Lower leg skin (tissue), 4 donors: ENCODE results near the gene KRTAP9-3. TPM values are rescaled to one million over a fixed set of nuclear protein-coding genes. Genes with fewer than 3 reads are reported as not detected.

Source experiments
- DNase-seq, 2 donors: peaks; one replicate each; pipeline ENCODE4 v3.0.0-alpha.2; 2019; ENCODE audit warnings: low spot score in 2 of 2
- H3K4me3 ChIP-seq: fragments of 200-600 bp; sonication (generic); 2 replicates; pipeline ENCODE4 v1.5.1; 2017; ENCODE audit warnings: mild to moderate bottlenecking, low read depth; ENCODE audit not compliant: poor library complexity, severe bottlenecking
- CTCF ChIP-seq, 3 donors: fragments of 450-650 bp; IDR thresholded peaks; one replicate each; pipeline ENCODE4 v1.5.1; 2016; ENCODE audit warnings: antibody characterized with exemption in 3 of 3, mild to moderate bottlenecking in 3 of 3, moderate library complexity in 2 of 3
- POLR2A ChIP-seq, 2 donors: fragments of 450-650 bp; IDR thresholded peaks; one replicate each; pipeline ENCODE4 v1.6.1; 2016 to 2017; ENCODE audit warnings: antibody characterized with exemption in 2 of 2, mild to moderate bottlenecking in 1 of 2, moderate library complexity in 1 of 2
- WGBS, 2 donors: methylation state at CpG; one replicate each; pipeline ENCODE4 v1.1.5; 2018; 5-methylcytosine and 5-hydroxymethylcytosine counted together
- intact Hi-C: fragments of 100-400 bp; cut with DNase I; formaldehyde crosslinking; loops from one replicate; pipeline ENCODE4 v1.15.0; 2023; ENCODE audit warnings: low total_unique reads
- total RNA-seq, 4 donors: library from RNA; depleted of rRNA; stranded (reverse); fragments of >200 nt; gene quantifications; one replicate each; pipeline ENCODE4 v1.1.0, GENCODE V29; 2016

Gene KRTAP9-3
- total RNA-seq, 4 donors from 2014 or later: 0.27 to 218 (median 8.7) TPM; not detected in 1

GRCh38 chr17:41278176-41278955 is 46.1 kb downstream of the KRTAP9-3 start:
- no peak overlapping the region for H3K4me3 ChIP-seq
- intact Hi-C loops: no loop called here
- DNase-seq: no peak
- WGBS, 2 donors: 90 to 92% methylated on average over 3 of the region's 3 CpGs
- TF ChIP-seq CTCF (IDR thresholded peaks at IDR 0.05) (no peak), POLR2A (IDR thresholded peaks at IDR 0.05) (no peak)

Other genes starting within 250 kb of the KRTAP9-3 start
- gene KRT40, start 248.1 kb upstream of the KRTAP9-3 start, total RNA-seq: 10 to 100 TPM in 1 of 4 donors, not detected in 3; 12.3 TPM
- gene KRTAP3-3, start 238.3 kb upstream of the KRTAP9-3 start, total RNA-seq: 10 to 100 TPM in 1 of 4 donors, not detected in 3; 11.6 TPM
- 10 to 100 TPM in 1 of 4 donors, not detected in 3; 84.1 TPM for gene KRTAP3-2, start 232.5 kb upstream of the KRTAP9-3 start, total RNA-seq
- 10 to 100 TPM in 1 of 4 donors, 1 to 10 TPM in 1, not detected in 2; 4.0 to 83.2 TPM for gene KRTAP3-1, start 223.3 kb upstream of the KRTAP9-3 start, total RNA-seq
- 100 to 1,000 TPM in 1 of 4 donors, 10 to 100 TPM in 1, under 1 TPM in 1, not detected in 1; 0.22 to 168 (median 10.9) TPM for gene KRTAP1-5, start 205.2 kb upstream of the KRTAP9-3 start, total RNA-seq
- gene KRTAP1-4, start 202.3 kb upstream of the KRTAP9-3 start, total RNA-seq: 1 to 10 TPM in 1 of 4 donors, not detected in 3; 4.2 TPM
- 100 to 1,000 TPM in 1 of 4 donors, 1 to 10 TPM in 1, not detected in 2; 1.6 to 107 TPM for gene KRTAP1-3, start 197.6 kb upstream of the KRTAP9-3 start, total RNA-seq
- 100 to 1,000 TPM in 1 of 4 donors, 1 to 10 TPM in 1, under 1 TPM in 1, not detected in 1; 0.32 to 195 (median 5.1) TPM for gene KRTAP1-1, start 191.0 kb upstream of the KRTAP9-3 start, total RNA-seq
- gene KRTAP2-1, start 185.1 kb upstream of the KRTAP9-3 start, total RNA-seq: 10 to 100 TPM in 1 of 4 donors, 1 to 10 TPM in 1, not detected in 2; 7.0 to 83.9 TPM
- 10 to 100 TPM in 1 of 4 donors, 1 to 10 TPM in 1, not detected in 2; 3.6 to 58.7 TPM for gene KRTAP2-2, start 177.2 kb upstream of the KRTAP9-3 start, total RNA-seq
- 10 to 100 TPM in 1 of 4 donors, 1 to 10 TPM in 1, not detected in 2; 3.9 to 12.8 TPM for gene KRTAP2-3, start 172.3 kb upstream of the KRTAP9-3 start, total RNA-seq
- 10 to 100 TPM in 1 of 4 donors, not detected in 3; 61.4 TPM for gene KRTAP2-4, start 166.6 kb upstream of the KRTAP9-3 start, total RNA-seq
- gene KRTAP4-7, start 148.3 kb upstream of the KRTAP9-3 start, total RNA-seq: 10 to 100 TPM in 1 of 4 donors, 1 to 10 TPM in 1, under 1 TPM in 1, not detected in 1; 0.54 to 73.1 (median 2.4) TPM
- 10 to 100 TPM in 1 of 4 donors, not detected in 3; 27.3 TPM for gene KRTAP4-8, start 134.3 kb upstream of the KRTAP9-3 start, total RNA-seq
- gene KRTAP4-16, start 130.2 kb upstream of the KRTAP9-3 start, total RNA-seq: not detected
- gene KRTAP4-9, start 127.1 kb upstream of the KRTAP9-3 start, total RNA-seq: 10 to 100 TPM in 1 of 4 donors, 1 to 10 TPM in 1, under 1 TPM in 1, not detected in 1; 0.44 to 73.5 (median 2.6) TPM
- gene KRTAP4-11, start 114.1 kb upstream of the KRTAP9-3 start, total RNA-seq: 10 to 100 TPM in 1 of 4 donors, under 1 TPM in 1, not detected in 2; 0.89 to 20.6 TPM
- 10 to 100 TPM in 1 of 4 donors, not detected in 3; 57.0 TPM for gene KRTAP4-12, start 108.3 kb upstream of the KRTAP9-3 start, total RNA-seq
- 10 to 100 TPM in 1 of 4 donors, under 1 TPM in 1, not detected in 2; 0.25 to 54.3 TPM for gene KRTAP4-6, start 91.9 kb upstream of the KRTAP9-3 start, total RNA-seq
- 10 to 100 TPM in 1 of 4 donors, under 1 TPM in 1, not detected in 2; 0.34 to 14.9 TPM for gene KRTAP4-5, start 82.6 kb upstream of the KRTAP9-3 start, total RNA-seq
- 100 to 1,000 TPM in 1 of 4 donors, under 1 TPM in 1, not detected in 2; 0.84 to 102 TPM for gene KRTAP4-4, start 71.7 kb upstream of the KRTAP9-3 start, total RNA-seq
- 10 to 100 TPM in 1 of 4 donors, 1 to 10 TPM in 1, not detected in 2; 1.2 to 54.0 TPM for gene KRTAP4-3, start 64.2 kb upstream of the KRTAP9-3 start, total RNA-seq
- gene KRTAP4-2, start 54.2 kb upstream of the KRTAP9-3 start, total RNA-seq: 10 to 100 TPM in 1 of 4 donors, 1 to 10 TPM in 1, not detected in 2; 5.0 to 75.4 TPM
- 10 to 100 TPM in 1 of 4 donors, 1 to 10 TPM in 1, not detected in 2; 2.1 to 66.2 TPM for gene KRTAP4-1, start 47.5 kb upstream of the KRTAP9-3 start, total RNA-seq
- gene KRTAP9-1, start 42.6 kb upstream of the KRTAP9-3 start, total RNA-seq: under 1 TPM in 1 of 4 donors, not detected in 3; 0.91 TPM
- gene KRTAP9-2, start 5.8 kb upstream of the KRTAP9-3 start, total RNA-seq: 100 to 1,000 TPM in 1 of 4 donors, 10 to 100 TPM in 1, not detected in 2; 18.1 to 183 TPM
- 100 to 1,000 TPM in 1 of 4 donors, under 1 TPM in 2, not detected in 1; 0.47 to 120 (median 0.97) TPM for gene KRTAP9-8, start 5.5 kb downstream of the KRTAP9-3 start, total RNA-seq
- 100 to 1,000 TPM in 1 of 4 donors, 1 to 10 TPM in 1, under 1 TPM in 1, not detected in 1; 0.37 to 177 (median 2.1) TPM for gene KRTAP9-4, start 17.2 kb downstream of the KRTAP9-3 start, total RNA-seq
- gene KRTAP9-9, start 22.9 kb downstream of the KRTAP9-3 start, total RNA-seq: 10 to 100 TPM in 1 of 4 donors, 1 to 10 TPM in 1, not detected in 2; 2.1 to 94.5 TPM
- gene KRTAP9-6, start 32.9 kb downstream of the KRTAP9-3 start, total RNA-seq: under 1 TPM in 2 of 4 donors, not detected in 2; 0.38 to 0.62 TPM
- gene KRTAP9-7, start 43.2 kb downstream of the KRTAP9-3 start, total RNA-seq: 10 to 100 TPM in 1 of 4 donors, under 1 TPM in 1, not detected in 2; 0.51 to 17.1 TPM
- gene KRTAP29-1, start 70.4 kb downstream of the KRTAP9-3 start, total RNA-seq: 1 to 10 TPM in 1 of 4 donors, not detected in 3; 2.5 TPM
- 1 to 10 TPM in 1 of 4 donors, not detected in 3; 5.9 TPM for gene KRTAP16-1, start 76.9 kb downstream of the KRTAP9-3 start, total RNA-seq
- gene KRTAP17-1, start 83.3 kb downstream of the KRTAP9-3 start, total RNA-seq: 10 to 100 TPM in 1 of 4 donors, 1 to 10 TPM in 1, not detected in 2; 1.3 to 38.6 TPM
- 10 to 100 TPM in 2 of 4 donors, under 1 TPM in 1, not detected in 1; 0.25 to 73.9 (median 11.0) TPM for gene KRT33A, start 118.4 kb downstream of the KRTAP9-3 start, total RNA-seq
- gene KRT33B, start 137.4 kb downstream of the KRTAP9-3 start, total RNA-seq: 100 to 1,000 TPM in 1 of 4 donors, 1 to 10 TPM in 1, under 1 TPM in 1, not detected in 1; 0.25 to 117 (median 4.4) TPM
- gene KRT34, start 149.9 kb downstream of the KRTAP9-3 start, total RNA-seq: 100 to 1,000 TPM in 1 of 4 donors, 10 to 100 TPM in 1, 1 to 10 TPM in 1, under 1 TPM in 1; 0.72 to 143 (median 6.3) TPM
- 100 to 1,000 TPM in 1 of 4 donors, 10 to 100 TPM in 3; 15.9 to 197 (median 24.1) TPM for gene KRT31, start 165.2 kb downstream of the KRTAP9-3 start, total RNA-seq
- not detected for gene KRT37, start 192.1 kb downstream of the KRTAP9-3 start, total RNA-seq
- 1 to 10 TPM in 2 of 4 donors, not detected in 2; 1.3 to 1.8 TPM for gene KRT38, start 208.5 kb downstream of the KRTAP9-3 start, total RNA-seq
- gene KRT32, start 234.9 kb downstream of the KRTAP9-3 start, total RNA-seq: 10 to 100 TPM in 1 of 4 donors, under 1 TPM in 1, not detected in 2; 0.46 to 11.6 TPM
- under 1 TPM in 1 of 4 donors, not detected in 3; 0.84 TPM for gene KRT35, start 248.7 kb downstream of the KRTAP9-3 start, total RNA-seq